ENCODE results near the gene SPON2.
A peak's percentile ranks its signal among the peaks of the same experiment; 100 is the strongest.

The SPON2 gene

GRCh38 chr4:1170156-1170975, 2.0 kb downstream of the SPON2 start:
- DNase-seq: no peak

GRCh38 chr4:1169691-1170096, 2.7 kb downstream of the SPON2 start:
- no peak for DNase-seq

- DNase-seq: no peak
These were observed 3.2 kb downstream of the SPON2 start for GRCh38 chr4:1169171-1169671.

GRCh38 chr4:1168191-1169101, 3.9 kb downstream of the SPON2 start:
- no peak for DNase-seq

- DNase-seq: peak; percentile 92
These were observed 5.0 kb downstream of the SPON2 start for GRCh38 chr4:1167244-1167949.

GRCh38 chr4:1166509-1167243, 5.7 kb downstream of the SPON2 start:
- DNase-seq: no peak

- no peak for DNase-seq
These were observed 7.3 kb downstream of the SPON2 start for GRCh38 chr4:1164956-1165545.

- DNase-seq: no peak
These were observed 7.9 kb downstream of the SPON2 start for GRCh38 chr4:1164444-1164843.

- DNase-seq: no peak
These were observed 8.3 kb downstream of the SPON2 start for GRCh38 chr4:1164040-1164439.

- DNase-seq: no peak
These were observed 12.0 kb downstream of the SPON2 start for GRCh38 chr4:1160351-1160750.

- no peak for DNase-seq
These were observed 16.3 kb downstream of the SPON2 start for GRCh38 chr4:1156069-1156468.

GRCh38 chr4:1155314-1155713, 17.1 kb downstream of the SPON2 start:
- DNase-seq: no peak

- DNase-seq: no peak
These were observed 17.7 kb downstream of the SPON2 start for GRCh38 chr4:1154523-1155182.

- no peak for DNase-seq
These were observed 18.3 kb downstream of the SPON2 start for GRCh38 chr4:1154126-1154522.

GRCh38 chr4:1153567-1154090, 18.8 kb downstream of the SPON2 start:
- DNase-seq: no peak

- DNase-seq: no peak
These were observed 20.1 kb downstream of the SPON2 start for GRCh38 chr4:1152290-1152689.

- no peak for DNase-seq
These were observed 20.8 kb downstream of the SPON2 start for GRCh38 chr4:1151541-1151940.

- DNase-seq: no peak
These were observed 21.5 kb downstream of the SPON2 start for GRCh38 chr4:1150875-1151274.

- DNase-seq: no peak
These were observed 32.5 kb downstream of the SPON2 start for GRCh38 chr4:1139860-1140259.

- no peak for DNase-seq
These were observed 34.5 kb downstream of the SPON2 start for GRCh38 chr4:1137850-1138249.

All from CD4-positive, alpha-beta T cell treated with Interleukin-21 for 1 hour (primary cell).